Keratinocyte (primary cell): ENCODE data around the gene COG3.

Experiments used
- EZH2 ChIP-seq: IDR thresholded peaks from one replicate; pipeline ENCODE4 v1.6.1; 2012; ENCODE audit warnings: inconsistent platforms, mild to moderate bottlenecking, low read length, moderate library complexity
- TF ChIP-seq, protein P1 (sequence below), 3 experiments: IDR thresholded peaks in 1 of 3; conservative IDR thresholded peaks in 1 of 3; optimal IDR thresholded peaks in 1 of 3; 2 replicates in 2 of 3; 3 replicates in 1 of 3; pipeline versions ENCODE3 to v1.5.1; 2011; ENCODE audit warnings: low read length in 3 of 3, mild to moderate bottlenecking in 3 of 3, moderate library complexity in 2 of 3, control low read depth in 1 of 3, inconsistent platforms in 1 of 3; ENCODE audit not compliant: insufficient read depth in 2 of 3; ENCODE audit errors: extremely low read depth in 1 of 3

DNA sequence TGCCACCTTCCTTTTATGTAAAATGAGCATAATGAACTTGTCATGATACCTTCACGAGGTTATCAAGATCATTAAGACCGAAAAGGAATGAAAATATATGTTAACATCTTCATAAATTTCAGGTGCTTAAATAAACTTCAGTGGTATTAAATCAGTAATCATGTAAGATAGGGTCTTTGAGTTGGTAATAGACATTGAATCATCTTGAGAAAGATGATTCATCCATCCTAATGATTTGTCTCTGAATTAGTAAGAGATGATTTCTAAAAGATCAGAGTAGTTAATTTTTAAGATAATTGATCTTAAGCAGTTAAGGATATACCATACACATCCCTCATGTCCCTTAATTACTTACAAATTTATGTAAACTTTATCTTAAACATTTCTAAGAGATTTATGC, 52.0 kb downstream of the COG3 start:
- TF ChIP-seq, protein P1, sequence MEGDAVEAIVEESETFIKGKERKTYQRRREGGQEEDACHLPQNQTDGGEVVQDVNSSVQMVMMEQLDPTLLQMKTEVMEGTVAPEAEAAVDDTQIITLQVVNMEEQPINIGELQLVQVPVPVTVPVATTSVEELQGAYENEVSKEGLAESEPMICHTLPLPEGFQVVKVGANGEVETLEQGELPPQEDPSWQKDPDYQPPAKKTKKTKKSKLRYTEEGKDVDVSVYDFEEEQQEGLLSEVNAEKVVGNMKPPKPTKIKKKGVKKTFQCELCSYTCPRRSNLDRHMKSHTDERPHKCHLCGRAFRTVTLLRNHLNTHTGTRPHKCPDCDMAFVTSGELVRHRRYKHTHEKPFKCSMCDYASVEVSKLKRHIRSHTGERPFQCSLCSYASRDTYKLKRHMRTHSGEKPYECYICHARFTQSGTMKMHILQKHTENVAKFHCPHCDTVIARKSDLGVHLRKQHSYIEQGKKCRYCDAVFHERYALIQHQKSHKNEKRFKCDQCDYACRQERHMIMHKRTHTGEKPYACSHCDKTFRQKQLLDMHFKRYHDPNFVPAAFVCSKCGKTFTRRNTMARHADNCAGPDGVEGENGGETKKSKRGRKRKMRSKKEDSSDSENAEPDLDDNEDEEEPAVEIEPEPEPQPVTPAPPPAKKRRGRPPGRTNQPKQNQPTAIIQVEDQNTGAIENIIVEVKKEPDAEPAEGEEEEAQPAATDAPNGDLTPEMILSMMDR (optimal IDR thresholded peaks at IDR 0.05 in 1 of 3, IDR thresholded peaks at IDR 0.05 in 1 of 3, conservative IDR thresholded peaks at IDR 0.05 in 1 of 3; ENCODE audit: extremely low read depth in 1 of 3, insufficient read depth in 2 of 3, low read length in 3 of 3): no peak
- TF ChIP-seq EZH2: no peak
